GM12875 (cell line): ENCODE measurements around the gene MBP.

Experiments used
- H3K4me3 ChIP-seq: one replicate; pipeline ENCODE4 v1.5.1; 2011; ENCODE audit warnings: low read depth, low read length, control low read depth
- TF ChIP-seq, protein P1 (sequence below): IDR thresholded peaks from 2 replicates; pipeline ENCODE4 v1.5.1; 2011; ENCODE audit warnings: low read depth, mild to moderate bottlenecking, control low read depth, inconsistent platforms, low read length, moderate library complexity, borderline replicate concordance; ENCODE audit not compliant: insufficient read depth

The MBP gene

DNA sequence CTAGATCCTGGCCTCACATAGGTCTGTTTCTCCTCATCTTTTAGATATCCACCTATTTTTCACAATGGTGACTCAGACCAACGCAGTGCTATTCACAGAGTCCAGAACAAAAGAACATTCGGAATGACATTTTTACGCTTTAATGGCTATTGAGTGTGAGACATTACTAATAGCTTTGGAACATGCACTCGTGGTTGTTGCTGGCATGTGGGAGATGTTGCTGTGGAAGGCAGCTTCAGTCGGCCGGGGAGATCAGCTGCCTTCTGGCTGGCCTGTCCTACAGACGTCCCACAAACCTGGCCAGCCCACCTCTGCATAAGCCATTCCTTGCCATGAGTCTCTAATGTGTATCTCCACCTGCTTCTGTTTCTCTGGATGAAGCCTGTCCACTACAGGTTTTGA is 3.4 kb downstream of the MBP start:
- TF ChIP-seq, protein P1, sequence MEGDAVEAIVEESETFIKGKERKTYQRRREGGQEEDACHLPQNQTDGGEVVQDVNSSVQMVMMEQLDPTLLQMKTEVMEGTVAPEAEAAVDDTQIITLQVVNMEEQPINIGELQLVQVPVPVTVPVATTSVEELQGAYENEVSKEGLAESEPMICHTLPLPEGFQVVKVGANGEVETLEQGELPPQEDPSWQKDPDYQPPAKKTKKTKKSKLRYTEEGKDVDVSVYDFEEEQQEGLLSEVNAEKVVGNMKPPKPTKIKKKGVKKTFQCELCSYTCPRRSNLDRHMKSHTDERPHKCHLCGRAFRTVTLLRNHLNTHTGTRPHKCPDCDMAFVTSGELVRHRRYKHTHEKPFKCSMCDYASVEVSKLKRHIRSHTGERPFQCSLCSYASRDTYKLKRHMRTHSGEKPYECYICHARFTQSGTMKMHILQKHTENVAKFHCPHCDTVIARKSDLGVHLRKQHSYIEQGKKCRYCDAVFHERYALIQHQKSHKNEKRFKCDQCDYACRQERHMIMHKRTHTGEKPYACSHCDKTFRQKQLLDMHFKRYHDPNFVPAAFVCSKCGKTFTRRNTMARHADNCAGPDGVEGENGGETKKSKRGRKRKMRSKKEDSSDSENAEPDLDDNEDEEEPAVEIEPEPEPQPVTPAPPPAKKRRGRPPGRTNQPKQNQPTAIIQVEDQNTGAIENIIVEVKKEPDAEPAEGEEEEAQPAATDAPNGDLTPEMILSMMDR = no peak
- no peak overlapping the region for H3K4me3 ChIP-seq

DNA sequence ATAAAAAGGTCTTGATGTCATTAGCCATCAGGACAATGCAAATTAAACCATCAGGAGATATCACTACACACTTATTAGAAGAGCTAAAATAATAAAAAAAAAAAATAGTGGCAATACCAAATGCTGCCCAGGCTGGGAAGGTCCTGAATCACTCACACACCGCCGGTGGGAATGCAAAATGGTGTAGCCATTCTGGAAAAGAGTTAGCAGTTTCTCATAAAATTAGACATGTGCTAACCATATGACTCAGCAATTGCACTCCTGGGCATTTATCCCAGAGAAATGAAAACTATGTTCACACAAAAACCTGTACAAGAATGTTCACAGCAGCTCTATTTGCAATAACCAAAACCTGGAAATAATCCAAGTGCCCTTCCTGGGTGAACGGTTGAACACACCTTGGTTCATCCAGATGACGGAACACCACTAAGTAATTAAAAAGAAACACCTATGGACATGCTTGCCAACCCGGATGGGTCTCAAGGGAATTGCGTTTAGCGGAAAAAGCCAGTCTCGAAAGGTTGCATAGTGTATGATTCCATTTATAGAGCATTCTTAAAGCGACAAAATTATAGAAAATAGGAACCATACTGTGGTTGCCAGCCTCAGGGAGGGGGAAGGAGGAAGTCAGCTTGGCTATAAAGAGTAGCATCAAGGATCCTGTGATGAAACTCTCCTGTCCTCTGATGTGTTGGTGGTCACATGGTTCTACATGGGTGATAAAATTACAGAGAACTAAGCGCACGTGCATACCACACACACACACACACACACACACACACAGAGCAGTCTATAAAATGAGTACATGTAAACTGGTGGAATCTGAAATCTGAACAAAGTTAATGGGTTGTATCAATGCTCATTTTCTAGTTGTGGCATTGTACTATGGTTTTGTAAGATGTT is 4.6 kb downstream of the MBP start:
- no peak overlapping the region for H3K4me3 ChIP-seq
- TF ChIP-seq, protein P1 = no peak

DNA sequence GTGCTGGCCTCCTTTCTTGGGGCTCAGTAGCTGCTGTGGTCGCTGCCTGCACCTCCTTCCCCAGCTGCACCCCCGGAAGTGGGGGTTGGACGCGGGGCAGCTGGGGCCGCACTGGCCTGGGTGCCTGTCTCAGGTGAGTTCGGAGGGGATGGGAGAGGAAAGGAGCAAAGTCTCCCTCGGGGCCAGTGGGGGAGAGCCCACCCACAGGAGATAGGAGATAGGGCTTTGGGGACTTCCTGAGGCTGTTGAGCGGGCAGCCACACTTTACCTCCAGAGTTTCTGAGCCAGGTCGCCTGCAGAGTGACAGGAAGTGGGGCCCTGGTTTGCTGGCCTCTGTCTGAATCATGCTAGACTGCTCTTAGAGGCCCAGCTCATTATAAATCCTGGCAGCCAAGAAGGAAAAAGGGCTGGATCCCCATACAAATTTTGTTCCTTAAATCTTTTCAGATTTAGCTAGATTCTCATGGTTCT is 8.1 kb downstream of the MBP start:
- TF ChIP-seq, protein P1 = no peak
- peak overlapping the region; percentile 40 for H3K4me3 ChIP-seq

DNA sequence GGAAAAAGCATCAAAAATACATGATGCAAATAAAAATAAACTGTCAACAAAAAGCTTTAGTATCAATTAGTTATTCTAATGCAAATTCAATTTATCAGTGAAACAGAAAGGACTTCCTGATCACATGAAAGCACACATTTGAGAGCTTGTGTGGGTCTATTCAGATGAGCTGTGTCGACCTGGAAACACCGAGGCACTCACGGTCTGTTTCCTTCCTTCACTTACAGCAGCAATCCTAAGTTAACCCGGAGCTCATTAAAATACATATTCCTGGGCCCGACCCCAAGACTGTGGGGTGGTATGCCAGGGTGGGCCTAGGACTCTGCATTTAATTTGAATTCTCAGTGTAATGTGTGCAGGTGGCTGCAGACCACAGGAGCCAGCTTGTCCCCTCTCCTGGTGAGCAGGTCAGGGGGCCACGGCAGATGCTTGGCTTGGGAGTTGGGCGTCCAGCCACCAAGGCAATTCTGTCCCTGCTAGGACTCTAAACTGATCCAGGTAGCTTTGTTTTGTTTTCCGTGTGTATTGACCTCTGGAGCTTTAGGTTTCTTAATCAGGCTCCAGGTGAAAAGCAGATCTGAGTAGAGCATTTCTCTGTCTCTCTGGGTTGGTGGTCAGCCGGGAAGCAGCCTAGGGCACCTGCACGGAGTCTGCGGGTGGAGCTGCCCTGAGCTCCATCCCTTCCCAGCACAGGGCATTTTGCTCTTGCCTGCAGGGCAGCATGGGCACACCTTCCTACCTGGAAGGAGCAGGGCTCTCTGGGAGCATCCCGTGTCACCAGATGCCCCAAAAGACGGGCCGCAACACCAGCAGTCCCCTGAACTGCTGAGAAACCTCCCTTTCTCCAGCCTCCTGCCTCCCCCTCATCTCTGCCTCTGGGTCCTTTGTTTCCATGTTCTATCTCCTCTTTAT is 9.0 kb downstream of the MBP start:
- peak overlapping the region; percentile 31 for H3K4me3 ChIP-seq
- TF ChIP-seq, protein P1 = no peak

DNA sequence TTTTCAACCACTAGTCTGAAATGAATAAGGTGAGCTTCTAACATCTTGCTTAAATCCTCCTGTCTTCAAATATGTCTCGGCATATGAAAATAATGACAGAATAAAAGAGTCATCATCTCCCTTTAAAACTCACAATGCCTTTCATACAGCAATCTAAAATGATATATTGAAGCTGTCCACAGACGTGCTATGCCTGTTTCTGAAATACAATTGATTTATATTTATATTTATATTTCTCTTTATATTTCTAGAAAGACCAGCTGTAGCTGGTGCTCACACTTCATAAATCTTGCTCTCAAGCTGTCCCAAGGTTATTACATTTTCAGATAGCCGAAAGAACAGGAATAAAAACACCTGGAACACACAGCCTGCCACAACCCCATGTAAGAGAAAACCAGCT is 11.1 kb downstream of the MBP start:
- TF ChIP-seq, protein P1 = no peak
- H3K4me3 ChIP-seq = no peak overlapping the region

DNA sequence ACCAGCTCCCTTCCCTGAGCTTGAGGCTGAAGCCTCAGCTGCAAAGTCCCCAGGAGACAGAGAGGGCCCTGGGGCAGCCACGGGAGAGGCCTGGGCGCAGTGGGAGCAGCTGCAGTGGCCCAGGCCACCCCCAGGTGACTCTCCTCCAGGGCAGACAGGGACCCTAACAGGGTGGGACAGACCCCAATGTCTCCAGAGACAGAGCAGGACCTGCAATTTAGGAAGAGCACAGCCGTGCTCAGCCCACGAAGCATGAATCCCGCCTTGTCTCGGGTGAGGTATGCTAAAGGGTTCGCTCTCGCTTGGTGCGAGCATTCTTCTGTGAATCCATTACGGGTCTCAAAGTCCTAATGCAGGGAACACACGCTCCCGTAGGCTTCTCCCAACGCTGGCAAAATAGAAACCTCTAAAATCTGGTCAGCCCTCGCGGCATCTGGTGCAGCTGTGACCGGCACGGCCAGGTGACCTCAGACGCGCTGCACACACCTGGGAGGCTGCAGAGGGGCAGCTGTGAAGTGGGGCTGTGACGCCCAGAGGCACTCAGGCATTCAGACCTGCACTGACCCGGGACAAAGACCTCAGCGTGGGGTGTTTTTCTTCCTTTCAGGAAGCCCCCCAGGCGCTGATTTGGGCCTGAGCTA is 12.6 kb downstream of the MBP start:
- TF ChIP-seq, protein P1 = no peak
- no peak overlapping the region for H3K4me3 ChIP-seq
